Nucleus accumbens (tissue), 56 donors: ENCODE results near the gene NCAN.
"Not testable (repeated sequence)": the region's sequence is repeated elsewhere in the genome, so short reads cannot be mapped to it uniquely, and the experiment has no call there.

Experiments
- DNase-seq, 56 donors: peaks; one replicate each; lab custom pipeline; 2025; lab: John Stamatoyannopoulos, UW

The NCAN gene

DNA sequence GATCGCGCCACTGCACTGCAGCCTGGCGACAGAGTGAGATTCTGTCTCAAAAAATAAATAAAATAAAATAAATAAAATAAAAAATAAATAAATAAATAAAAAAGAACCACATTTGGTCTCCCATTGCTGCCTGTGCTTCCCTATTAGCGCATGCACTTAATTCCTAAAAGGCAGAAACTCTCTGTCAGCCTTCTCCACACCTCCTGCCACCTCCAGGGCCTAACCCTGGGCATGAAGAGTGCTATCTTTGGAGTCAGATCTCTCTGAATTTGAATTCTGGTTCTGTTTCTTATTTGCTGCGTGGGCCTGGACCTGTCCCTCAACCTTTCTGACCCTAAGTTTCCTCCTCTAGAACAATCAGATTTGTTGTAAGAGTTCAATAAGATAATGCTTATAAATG is 11.3 kb downstream of the NCAN start:
- no peak for DNase-seq

DNA sequence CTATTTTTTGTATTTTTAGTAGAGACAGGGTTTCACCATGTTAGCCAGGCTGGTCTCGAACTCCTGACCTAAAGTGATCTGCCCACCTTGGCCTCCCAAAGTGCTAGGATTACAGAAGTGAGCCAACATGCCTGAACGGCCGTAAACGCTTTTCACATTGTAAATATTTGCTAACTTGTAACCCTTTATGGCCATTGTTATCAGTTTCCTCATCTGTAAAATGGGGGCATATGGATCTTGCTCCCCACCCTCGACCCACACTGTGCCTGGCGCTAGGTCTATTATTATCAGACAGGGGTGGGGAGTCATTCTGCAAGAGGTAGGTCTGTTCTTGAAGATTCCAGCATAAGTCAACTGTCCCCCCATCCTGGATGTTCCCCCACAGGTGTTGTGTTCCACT is 11.9 kb downstream of the NCAN start:
- no peak for DNase-seq

DNA sequence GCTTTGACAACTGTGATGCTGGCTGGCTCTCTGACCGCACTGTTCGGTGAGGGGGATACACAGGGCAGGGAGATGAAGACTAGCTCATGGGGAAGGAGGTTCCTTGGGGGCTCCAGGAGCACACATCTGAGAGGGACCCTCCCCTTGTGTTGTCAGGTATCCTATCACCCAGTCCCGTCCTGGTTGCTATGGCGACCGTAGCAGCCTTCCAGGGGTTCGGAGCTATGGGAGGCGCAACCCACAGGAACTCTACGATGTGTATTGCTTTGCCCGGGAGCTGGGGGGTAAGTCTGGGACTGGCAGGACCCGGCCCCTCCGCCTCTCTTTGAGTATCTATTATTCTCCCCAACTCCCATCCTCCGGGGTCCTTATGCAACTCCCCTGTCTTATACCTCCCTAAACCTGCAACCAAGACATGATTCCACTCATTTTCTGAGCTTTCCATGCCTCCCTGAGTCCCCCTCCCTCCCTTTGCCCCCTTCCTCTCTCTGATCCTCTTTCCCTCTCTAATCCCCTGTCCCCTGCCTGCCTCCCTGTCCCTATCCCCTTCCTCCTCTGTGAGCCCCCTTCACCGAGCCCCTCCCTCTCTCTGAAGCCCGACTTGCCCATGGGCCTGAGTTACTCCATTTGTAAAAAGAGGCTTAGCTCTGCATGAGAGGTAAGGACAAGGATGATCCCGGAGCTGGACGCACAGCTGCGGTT is 12.5 kb downstream of the NCAN start:
- DNase-seq, result no peak

DNA sequence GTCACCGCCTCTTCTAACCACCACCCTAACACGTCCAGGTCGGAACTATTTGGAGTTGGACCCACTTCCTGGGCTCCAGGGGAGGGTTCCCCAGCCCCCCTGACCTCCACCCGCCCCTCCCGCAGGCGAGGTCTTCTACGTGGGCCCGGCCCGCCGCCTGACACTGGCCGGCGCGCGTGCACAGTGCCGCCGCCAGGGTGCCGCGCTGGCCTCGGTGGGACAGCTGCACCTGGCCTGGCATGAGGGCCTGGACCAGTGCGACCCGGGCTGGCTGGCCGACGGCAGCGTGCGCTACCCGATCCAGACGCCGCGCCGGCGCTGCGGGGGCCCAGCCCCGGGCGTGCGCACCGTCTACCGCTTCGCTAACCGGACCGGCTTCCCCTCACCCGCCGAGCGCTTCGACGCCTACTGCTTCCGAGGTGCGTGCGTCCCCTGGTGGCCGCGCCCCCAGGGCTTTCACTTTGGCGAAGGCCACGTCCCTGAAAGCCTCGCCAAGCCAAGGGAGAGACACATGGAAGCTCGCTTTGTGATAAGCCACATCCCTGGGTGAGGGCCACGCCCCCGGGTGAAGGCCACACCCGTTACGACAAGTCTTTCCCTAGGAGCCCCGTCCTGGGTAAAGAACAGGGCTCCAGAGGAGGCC is 13.2 kb downstream of the NCAN start:
- DNase-seq, result peak in 2 of 56 donors; percentile 21 to 23

DNA sequence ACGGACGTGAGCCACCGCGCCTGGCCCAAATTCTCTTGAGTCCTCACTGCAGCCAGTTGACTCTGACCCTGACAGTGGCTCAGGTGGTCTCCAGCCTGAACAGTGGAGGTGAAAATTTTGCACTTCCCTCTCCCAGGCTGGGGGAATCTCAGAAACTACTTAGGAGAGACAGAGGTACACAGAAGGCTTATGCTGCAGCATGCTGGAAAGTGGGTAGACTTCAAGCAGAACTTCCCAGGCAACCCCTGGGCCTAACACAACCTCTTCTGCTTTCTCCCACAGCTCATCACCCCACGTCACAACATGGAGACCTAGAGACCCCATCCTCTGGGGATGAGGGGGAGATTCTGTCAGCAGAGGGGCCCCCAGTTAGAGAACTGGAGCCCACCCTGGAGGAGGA is 14.4 kb downstream of the NCAN start:
- no peak for DNase-seq

DNA sequence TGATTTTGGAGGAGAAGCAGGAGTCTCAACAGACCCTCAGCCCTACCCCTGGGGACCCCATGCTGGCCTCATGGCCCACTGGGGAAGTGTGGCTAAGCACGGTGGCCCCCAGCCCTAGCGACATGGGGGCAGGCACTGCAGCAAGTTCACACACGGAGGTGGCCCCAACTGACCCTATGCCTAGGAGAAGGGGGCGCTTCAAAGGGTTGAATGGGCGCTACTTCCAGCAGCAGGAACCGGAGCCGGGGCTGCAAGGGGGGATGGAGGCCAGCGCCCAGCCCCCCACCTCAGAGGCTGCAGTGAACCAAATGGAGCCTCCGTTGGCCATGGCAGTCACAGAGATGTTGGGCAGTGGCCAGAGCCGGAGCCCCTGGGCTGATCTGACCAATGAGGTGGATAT is 14.9 kb downstream of the NCAN start:
- DNase-seq, result no peak

DNA sequence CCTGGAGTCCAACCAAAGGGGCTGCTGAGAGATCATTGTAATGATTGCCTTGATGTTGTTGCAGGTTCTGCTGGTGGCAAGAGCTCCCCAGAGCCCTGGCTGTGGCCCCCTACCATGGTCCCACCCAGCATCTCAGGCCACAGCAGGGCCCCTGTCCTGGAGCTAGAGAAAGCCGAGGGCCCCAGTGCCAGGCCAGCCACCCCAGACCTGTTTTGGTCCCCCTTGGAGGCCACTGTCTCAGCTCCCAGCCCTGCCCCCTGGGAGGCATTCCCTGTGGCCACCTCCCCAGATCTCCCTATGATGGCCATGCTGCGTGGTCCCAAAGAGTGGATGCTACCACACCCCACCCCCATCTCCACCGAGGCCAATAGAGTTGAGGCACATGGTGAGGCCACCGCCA is 15.5 kb downstream of the NCAN start:
- no peak for DNase-seq

DNA sequence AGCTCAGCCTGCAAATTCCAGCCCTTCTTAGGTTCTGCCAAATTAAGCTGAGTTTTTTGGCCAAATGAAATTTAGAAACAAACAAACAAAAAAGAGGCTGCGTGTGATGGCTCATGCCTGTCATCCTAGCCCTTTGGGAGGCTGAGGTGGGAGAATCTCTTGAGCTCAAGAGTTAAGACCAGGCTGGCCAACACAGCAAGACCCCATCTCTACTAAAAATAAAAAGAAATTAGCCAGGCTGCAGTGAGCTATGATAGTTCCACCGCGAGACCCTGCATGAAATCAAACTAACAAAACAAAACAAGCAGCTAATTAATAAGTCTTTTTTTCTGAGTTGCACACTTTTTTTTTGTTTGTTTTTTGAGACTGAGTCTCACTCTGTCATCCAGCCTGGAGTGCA is 17.9 kb downstream of the NCAN start:
- no peak for DNase-seq

DNA sequence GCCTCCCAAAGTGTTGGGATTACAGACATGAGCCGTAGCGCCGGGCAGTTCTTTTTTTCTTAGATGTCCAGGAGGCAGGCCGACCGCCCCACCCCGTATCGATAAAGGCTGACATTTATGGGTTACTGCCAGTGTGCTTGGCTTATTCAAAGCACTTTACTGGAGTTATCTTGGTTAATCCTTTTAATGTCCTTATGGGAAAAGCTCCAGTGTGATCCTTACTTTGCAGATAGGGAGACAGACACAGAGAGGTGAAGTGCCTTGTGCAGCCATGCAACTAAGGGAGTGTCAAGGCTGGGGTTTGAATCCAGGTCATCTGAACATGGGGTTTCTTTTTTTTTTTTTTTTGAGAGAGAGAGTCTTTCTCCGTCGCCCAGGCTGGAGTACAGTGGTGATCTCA is 19.2 kb downstream of the NCAN start:
- no peak for DNase-seq

DNA sequence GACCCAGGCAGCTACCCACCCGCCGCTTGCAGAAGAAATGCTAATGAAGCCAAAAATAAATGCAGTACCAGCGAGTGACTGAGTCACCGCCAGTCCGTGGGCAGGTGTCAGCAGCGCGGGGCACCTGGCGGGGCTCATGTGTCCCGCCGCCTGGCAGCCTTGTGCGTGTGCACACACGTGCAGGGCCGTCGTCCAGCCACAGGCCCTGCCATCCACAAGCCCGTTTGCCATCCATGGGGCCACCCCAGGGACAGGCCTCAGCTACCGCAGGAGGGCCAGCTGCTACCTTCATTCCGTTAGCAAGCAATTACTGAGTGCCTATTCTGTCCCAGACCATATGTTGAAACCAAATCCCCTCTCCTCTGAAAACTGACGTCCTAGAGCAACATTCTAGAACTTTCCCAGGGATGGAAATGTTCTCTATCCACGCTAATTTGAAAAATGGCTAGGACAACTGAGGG is 20.5 kb downstream of the NCAN start:
- peak in 26 of 56 donors; percentile 9 to 74 (median 40) for DNase-seq

DNA sequence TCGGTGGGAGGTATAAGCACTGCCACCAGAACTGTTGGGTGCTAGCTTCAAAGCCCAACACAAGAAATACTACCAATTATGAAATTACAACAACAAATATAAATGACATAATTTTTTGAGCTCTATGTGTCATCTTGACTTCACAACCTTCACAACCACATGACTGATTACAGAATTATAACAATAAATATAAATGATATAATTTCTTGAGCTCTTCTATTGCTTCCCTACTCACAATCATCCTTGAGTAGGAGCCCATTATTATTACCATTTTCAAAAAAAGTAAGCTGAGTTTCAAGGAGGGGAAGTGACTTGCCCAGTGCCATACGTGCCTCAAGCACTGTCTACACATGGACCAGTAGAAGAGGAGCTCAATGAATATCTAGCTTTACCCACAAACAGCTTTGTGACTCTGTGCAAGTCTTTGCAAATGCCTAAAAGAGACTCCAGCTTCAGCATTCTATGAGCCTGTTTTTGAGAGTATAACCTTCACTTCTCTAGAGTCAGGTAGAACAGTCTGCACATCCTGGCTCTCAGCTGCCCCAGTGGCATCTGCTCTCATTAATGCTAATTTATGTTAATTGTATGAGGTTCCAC is 22.6 kb downstream of the NCAN start:
- no peak for DNase-seq

DNA sequence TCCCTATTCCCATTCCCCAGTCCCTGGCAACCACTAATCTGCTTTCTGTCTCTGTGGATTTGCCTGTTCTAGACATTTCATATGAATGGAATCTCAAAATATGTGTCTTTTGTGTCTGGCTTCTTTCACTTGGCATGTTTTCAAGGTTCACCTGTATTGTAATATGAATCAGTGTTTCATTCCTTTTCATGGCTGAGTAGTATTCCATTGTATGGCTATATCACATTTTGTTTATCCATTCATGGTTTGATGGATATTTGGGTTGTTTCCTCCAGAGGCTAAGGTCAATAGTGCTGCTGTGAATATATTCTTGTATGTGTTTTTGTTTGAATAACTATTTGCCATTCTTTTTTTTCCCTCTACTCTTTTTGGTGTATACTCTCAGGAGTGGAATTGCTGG is 24.4 kb downstream of the NCAN start:
- DNase-seq, result no peak

DNA sequence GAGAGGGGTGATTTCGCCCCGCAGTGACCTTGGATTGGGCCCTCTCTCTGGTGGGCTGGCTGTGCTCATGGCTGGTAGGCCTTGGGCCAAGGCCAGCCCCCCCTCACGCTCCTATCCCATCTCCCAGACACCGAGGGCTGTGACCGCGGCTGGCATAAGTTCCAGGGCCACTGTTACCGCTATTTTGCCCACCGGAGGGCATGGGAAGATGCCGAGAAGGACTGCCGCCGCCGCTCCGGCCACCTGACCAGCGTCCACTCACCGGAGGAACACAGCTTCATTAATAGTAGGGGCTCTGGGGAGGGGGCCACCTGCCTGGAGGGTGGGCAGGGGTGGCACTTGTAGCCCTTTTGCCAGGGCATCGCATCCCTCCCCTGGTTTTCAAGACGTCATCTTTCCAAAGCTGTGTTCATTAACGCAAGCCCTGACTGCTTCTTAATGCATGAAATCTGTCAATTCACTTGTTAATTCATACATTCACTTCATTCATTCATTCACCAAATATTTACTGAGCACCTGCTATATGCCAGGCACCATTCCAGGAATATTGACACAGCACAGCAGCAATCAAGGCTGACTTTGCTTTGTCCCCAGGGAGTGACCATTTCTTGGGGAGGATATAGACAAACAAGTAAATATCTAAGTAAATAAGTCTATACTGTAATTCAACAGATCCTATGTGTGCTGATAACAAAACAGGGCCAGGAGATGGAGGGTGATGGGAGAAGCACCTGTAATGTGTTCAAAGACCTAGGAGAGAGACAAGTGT is 26.6 kb downstream of the NCAN start:
- DNase-seq, result no peak

DNA sequence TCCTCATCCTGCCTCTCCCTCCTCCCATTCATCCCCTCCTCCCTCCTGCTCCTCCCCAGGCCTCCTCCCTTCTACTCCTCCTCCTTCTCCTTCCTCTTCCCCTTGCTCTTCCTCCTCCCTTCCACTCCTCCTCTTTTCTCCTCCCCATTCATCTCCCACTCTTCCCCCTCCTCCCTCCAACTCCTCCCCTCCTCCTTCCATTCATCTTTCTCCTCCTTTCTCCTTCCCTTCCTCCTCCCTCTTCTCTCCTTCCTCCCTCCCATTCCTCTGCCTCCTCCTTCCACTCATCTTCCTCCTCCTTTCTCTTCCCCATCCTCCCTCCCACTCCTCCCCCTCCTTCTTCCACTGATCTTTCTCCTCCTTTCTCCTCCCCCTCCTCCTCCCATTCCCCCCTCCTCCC is 27.9 kb downstream of the NCAN start:
- no peak for DNase-seq

DNA sequence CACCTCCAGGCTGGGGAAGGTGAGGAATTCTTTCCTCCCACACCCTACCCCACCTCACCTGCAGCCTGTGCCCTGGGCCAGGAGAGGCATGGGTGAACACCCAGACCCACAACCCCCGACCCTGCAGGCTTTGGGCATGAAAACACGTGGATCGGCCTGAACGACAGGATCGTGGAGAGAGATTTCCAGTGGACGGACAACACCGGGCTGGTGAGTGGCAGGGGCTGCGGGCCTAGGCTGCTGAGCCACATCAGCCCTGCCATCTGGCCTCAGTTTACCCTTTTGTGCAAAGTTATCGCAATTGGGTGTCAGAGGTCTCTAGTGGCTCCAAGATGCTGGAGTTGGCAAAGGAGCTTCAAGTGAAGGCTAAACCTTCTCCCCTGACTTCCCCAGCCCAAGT is 28.7 kb downstream of the NCAN start:
- no peak for DNase-seq

DNA sequence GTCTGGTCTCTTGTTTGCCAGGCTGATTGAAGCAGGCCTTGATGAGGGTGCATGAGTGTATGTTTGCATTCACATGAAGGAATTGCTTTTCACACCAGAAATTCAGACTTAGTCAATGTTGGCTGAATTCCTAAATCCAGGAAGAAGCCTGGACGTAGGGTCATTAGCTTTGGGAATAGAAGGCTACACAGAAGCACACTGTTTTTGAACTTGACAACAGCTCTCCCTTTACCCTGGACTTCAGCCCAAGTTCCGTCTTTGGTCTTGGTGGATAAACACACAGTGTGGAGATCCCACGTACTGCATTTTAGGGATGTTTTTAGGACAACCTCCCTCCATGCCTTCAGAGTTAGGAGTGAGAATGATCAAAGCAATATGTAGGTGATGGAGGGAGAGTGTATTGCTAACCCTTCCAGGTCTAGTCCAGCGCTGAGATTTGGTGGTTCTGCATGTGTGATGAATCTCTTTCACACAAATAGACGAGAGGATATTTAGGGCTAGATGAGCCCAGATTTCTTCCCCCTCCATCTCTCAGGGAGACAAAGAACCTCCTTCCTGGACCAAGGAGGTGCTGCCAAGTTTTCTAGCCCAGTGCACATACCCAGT is 38.5 kb downstream of the NCAN start:
- no peak for DNase-seq

DNA sequence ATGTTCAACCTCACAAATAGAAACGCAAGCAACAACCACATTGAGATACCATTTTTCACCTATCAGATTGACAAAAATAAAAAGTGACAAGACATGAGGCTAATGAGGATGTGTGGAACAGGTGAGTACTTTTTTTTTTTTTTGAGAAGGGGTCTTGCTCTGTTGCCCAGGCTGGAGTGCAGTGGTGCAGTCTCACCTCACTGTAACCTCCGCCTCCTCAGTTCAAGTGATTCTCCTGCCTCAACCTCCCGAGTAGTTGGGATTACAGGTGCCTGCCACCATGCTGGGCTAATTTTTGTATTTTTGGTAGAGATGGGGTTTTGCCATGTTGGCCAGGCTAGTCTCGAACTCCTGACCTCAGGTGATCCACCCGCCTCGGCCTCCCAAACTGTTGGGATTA is 41.7 kb downstream of the NCAN start:
- not testable (repeated sequence) for DNase-seq

DNA sequence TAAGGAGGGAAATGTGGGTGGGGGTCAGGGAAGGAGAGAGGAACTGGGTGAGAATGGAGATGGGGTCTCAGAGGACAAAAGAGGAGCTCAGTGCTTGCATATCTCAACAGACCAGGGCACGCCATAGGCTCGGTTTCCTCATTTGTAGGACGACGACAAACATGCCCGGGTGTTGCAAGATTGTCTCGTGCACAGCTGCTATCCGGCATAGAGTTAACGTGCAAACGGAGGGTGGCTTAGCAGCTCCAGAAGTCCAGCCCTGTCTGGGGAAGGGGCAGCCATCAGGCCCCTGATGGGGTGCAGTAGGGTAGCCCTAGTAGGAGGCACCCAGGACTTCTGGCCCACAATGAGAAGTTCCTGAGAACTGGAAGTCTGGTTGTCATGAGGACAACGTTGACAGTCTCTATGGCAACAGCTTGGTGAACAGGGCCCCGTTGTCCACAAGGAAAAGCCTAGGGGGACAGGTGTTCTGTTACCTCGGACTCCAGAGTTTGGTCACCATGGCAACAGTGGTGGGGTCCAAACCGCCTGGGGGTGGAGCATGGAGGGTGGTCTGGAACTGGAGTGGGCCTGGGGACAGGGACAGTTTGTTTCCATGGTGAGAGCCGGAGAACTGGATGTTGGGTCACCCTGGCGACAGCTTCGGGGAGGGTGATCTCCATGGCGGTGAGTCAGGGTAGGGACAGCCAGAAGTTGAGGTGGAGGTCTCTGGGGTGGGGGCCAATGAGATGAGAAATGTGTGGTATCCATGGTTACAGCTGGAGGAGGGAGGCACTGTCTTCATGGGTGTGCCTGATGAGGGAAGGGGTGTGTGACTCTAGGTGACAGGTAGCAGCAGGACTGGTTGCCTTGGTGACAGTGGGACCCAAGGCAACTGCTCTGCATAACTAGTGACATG is 44.6 kb downstream of the NCAN start:
- DNase-seq, result peak in 29 of 56 donors; percentile 6 to 71 (median 39)

DNA sequence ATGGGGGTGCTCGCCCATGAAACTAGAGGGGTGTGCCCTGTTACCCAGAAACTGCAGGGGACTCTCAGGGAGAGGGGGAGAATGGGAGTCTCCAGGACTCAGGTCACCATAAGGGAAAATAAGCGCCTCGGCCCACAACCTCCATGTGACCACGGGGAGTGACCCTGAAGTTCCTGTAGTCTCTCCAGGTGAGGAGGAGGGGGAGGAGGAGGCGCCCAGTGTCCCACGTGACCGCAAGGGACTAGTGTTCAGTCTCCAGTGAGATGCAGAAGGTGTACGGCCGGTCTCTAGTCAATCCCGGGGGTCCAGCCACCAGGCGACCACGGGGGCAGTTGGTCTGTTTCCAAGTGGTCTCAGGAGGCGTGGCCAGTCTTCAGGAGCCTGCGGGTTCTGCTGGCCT is 45.4 kb downstream of the NCAN start:
- peak in 1 of 56 donors; percentile 55 for DNase-seq
